CD8-positive, alpha-beta memory T cell (primary cell): ENCODE results near the gene SGMS1. TPM values are rescaled to one million over a fixed set of nuclear protein-coding genes. Genes with fewer than 3 reads are reported as not detected.
"Not testable (repeated sequence)": the region's sequence is repeated elsewhere in the genome, so short reads cannot be mapped to it uniquely, and the experiment has no call there.

Source experiments
- CTCF ChIA-PET: fragments of 350-600 bp; sonication (Branson Sonifier 250); formaldehyde crosslinking; loops from one replicate; lab custom pipeline; 2021; ENCODE audit warnings: antibody characterized with exemption; lab: Charles Lee
- POLR2A ChIA-PET: fragments of 350-600 bp; sonication (Branson Sonifier 250); formaldehyde crosslinking; loops from one replicate; lab custom pipeline; 2021; ENCODE audit warnings: antibody characterized with exemption; lab: Charles Lee
- DNase-seq, 5 donors: peaks; one replicate each; pipeline versions ENCODE4 v3.0.0 to v3.0.0-alpha.2; 2020 to 2022; ENCODE audit warnings: mixed read lengths in 1 of 5
- H3K27ac ChIP-seq: one replicate; pipeline ENCODE4 v1.7.0; 2013; ENCODE audit warnings: low read depth, mild to moderate bottlenecking, low read length, moderate library complexity
- H3K27me3 ChIP-seq: 2 replicates; pipeline ENCODE4 v1.7.0; 2013; ENCODE audit warnings: low read length, mild to moderate bottlenecking; ENCODE audit not compliant: insufficient read depth, poor library complexity, severe bottlenecking
- H3K36me3 ChIP-seq: 2 replicates; pipeline ENCODE4 v1.7.0; 2013; ENCODE audit warnings: mild to moderate bottlenecking, low read length, moderate library complexity; ENCODE audit not compliant: insufficient read depth
- H3K4me1 ChIP-seq: 2 replicates; pipeline ENCODE4 v1.7.0; 2013; ENCODE audit warnings: mild to moderate bottlenecking, low read length, moderate library complexity; ENCODE audit not compliant: insufficient read depth
- H3K4me3 ChIP-seq: 2 replicates; pipeline ENCODE4 v1.7.0; 2013; ENCODE audit warnings: mild to moderate bottlenecking, low read length
- H3K9me3 ChIP-seq: 2 replicates; pipeline ENCODE4 v1.7.0; 2013; ENCODE audit warnings: mild to moderate bottlenecking, low read length
- H3K27ac Mint-ChIP-seq, 8 donors: one replicate each; pipeline ENCODE4 v1.8.0; 2020 to 2021; ENCODE audit warnings: mixed read lengths in 8 of 8, mild to moderate bottlenecking in 6 of 8, inconsistent platforms in 3 of 8, moderate library complexity in 3 of 8
- H3K27me3 Mint-ChIP-seq, 2 donors: one replicate each; pipeline ENCODE4 v1.8.0; 2020 to 2021; ENCODE audit warnings: mixed read lengths in 2 of 2, mild to moderate bottlenecking in 1 of 2, moderate library complexity in 1 of 2
- H3K36me3 Mint-ChIP-seq, 3 donors: one replicate each; pipeline ENCODE4 v1.8.0; 2020 to 2021; ENCODE audit warnings: mixed read lengths in 3 of 3, inconsistent platforms in 1 of 3, mild to moderate bottlenecking in 1 of 3
- H3K4me1 Mint-ChIP-seq, 3 donors: one replicate each; pipeline ENCODE4 v1.8.0; 2020 to 2021; ENCODE audit warnings: mixed read lengths in 3 of 3, inconsistent platforms in 1 of 3, mild to moderate bottlenecking in 1 of 3
- H3K4me3 Mint-ChIP-seq, 7 donors: one replicate each; pipeline ENCODE4 v1.8.0; 2020 to 2021; ENCODE audit warnings: mixed read lengths in 7 of 7, mild to moderate bottlenecking in 6 of 7, moderate library complexity in 4 of 7, inconsistent platforms in 2 of 7
- H3K9me3 Mint-ChIP-seq, 5 donors: one replicate each; pipeline ENCODE4 v1.8.0; 2020 to 2022; ENCODE audit warnings: mixed read lengths in 5 of 5, mild to moderate bottlenecking in 3 of 5, moderate library complexity in 2 of 5, inconsistent platforms in 1 of 5
- polyA plus RNA-seq: library from polyadenylated mRNA; unstranded; fragments of 300-500 nt; fragmentation: Illumina TruSeq; gene quantifications from one replicate; pipeline ENCODE4 v1.2.3, GENCODE V29; 2021
- total RNA-seq, 2 experiments: library from RNA; stranded (reverse); gene quantifications; one replicate each; pipeline ENCODE4 v1.2.3, GENCODE V29; 2021

SGMS1 gene
- total and polyA plus RNA-seq, 3 experiments from 2014 or later: 11.3 to 14.5 (median 13.5) TPM

GRCh38 chr10:50552308-50552707 lies 71.4 kb downstream of the SGMS1 start:
- peaks cover 0 to 2% (median 0%) of the 10 kb centered on the region in 5 donors for H3K9me3 Mint-ChIP-seq
- no peak for DNase-seq
- no peak overlapping the region for H3K4me3 ChIP-seq
- H3K27ac Mint-ChIP-seq: peak overlapping the region in 1 of 8 donors; percentile 65
- H3K4me1 Mint-ChIP-seq: peaks cover 35 to 58% (median 54%) of the 10 kb centered on the region in 3 donors
- no peaks in the 10 kb centered on the region for H3K27me3 ChIP-seq
- H3K9me3 ChIP-seq: no peaks in the 10 kb centered on the region
- no peaks in the 10 kb centered on the region for H3K27me3 Mint-ChIP-seq
- CTCF ChIA-PET: interaction anchor here (1.7 to 1.9 kb wide), 2 partner anchors 9 to 70 kb away, joined by 6 to 12 read pairs; no protein-coding TSS in a partner anchor
- POLR2A ChIA-PET: interaction anchor here (0.9 kb wide), 1 partner anchor 72 kb away, joined by 6 read pairs; no protein-coding TSS in a partner anchor
- no peaks in the 10 kb centered on the region for H3K36me3 ChIP-seq
- H3K4me3 Mint-ChIP-seq: no peak overlapping the region
- H3K36me3 Mint-ChIP-seq: peaks cover 0 to 9% (median 4%) of the 10 kb centered on the region in 3 donors
- peaks cover 3% of the 10 kb centered on the region for H3K4me1 ChIP-seq
- no peak overlapping the region for H3K27ac ChIP-seq

GRCh38 chr10:50551894-50552293 lies 71.9 kb downstream of the SGMS1 start:
- Mint-ChIP-seq H3K27ac (peak overlapping the region in 1 of 8 donors; percentile 4), H3K4me1 (peaks cover 35 to 63% (median 55%) of the 10 kb centered on the region in 3 donors), H3K9me3 (peaks cover 0 to 2% (median 0%) of the 10 kb centered on the region in 5 donors), H3K36me3 (peaks cover 0 to 10% (median 4%) of the 10 kb centered on the region in 3 donors), H3K4me3 (no peak overlapping the region), H3K27me3 (no peaks in the 10 kb centered on the region)
- H3K9me3 ChIP-seq: no peaks in the 10 kb centered on the region
- no peak for DNase-seq
- no peak overlapping the region for H3K4me3 ChIP-seq
- H3K27me3 ChIP-seq: no peaks in the 10 kb centered on the region
- CTCF ChIA-PET: no interaction called here
- no peaks in the 10 kb centered on the region for H3K36me3 ChIP-seq
- POLR2A ChIA-PET: no interaction called here
- no peak overlapping the region for H3K27ac ChIP-seq
- H3K4me1 ChIP-seq: peaks cover 3% of the 10 kb centered on the region

- Histone ChIP-seq H3K36me3 (no peaks in the 10 kb centered on the region), H3K27ac (no peak overlapping the region), H3K4me1 (peaks cover 6% of the 10 kb centered on the region), H3K4me3 (no peak overlapping the region), H3K9me3 (no peaks in the 10 kb centered on the region), H3K27me3 (no peaks in the 10 kb centered on the region)
- H3K27me3 Mint-ChIP-seq: no peaks in the 10 kb centered on the region
- POLR2A ChIA-PET: interaction anchor here (0.6 kb wide), 2 partner anchors 38 to 74 kb away, joined by 4 to 11 read pairs; no protein-coding TSS in a partner anchor
- H3K4me1 Mint-ChIP-seq: peaks cover 38 to 64% (median 58%) of the 10 kb centered on the region in 3 donors
- peaks cover 0 to 8% (median 3%) of the 10 kb centered on the region in 3 donors for H3K36me3 Mint-ChIP-seq
- H3K9me3 Mint-ChIP-seq: peaks cover 0 to 2% (median 0%) of the 10 kb centered on the region in 5 donors
- H3K4me3 Mint-ChIP-seq: no peak overlapping the region
- DNase-seq: no peak
- peak overlapping the region in 4 of 8 donors; percentile 12 to 61 (median 24) for H3K27ac Mint-ChIP-seq
- CTCF ChIA-PET: interaction anchor here (1.7 kb wide), 1 partner anchor 15 kb away, joined by 4 read pairs; no protein-coding TSS in a partner anchor
These were observed 73.4 kb downstream of the SGMS1 start for GRCh38 chr10:50550291-50550839.

- CTCF ChIA-PET, H3K27me3 ChIP-seq, H3K9me3 ChIP-seq, H3K4me3 ChIP-seq, H3K27ac Mint-ChIP-seq, H3K27me3 Mint-ChIP-seq, H3K9me3 Mint-ChIP-seq, H3K36me3 Mint-ChIP-seq, H3K4me3 Mint-ChIP-seq, DNase-seq, H3K27ac ChIP-seq, POLR2A ChIA-PET, H3K36me3 ChIP-seq: not testable (repeated sequence)
- peaks cover 47 to 72% (median 65%) of the 10 kb centered on the region in 3 donors for H3K4me1 Mint-ChIP-seq
- peaks cover 12% of the 10 kb centered on the region for H3K4me1 ChIP-seq
These were observed 74.6 kb downstream of the SGMS1 start for GRCh38 chr10:50549186-50549585.

- H3K27ac ChIP-seq, H3K27me3 Mint-ChIP-seq, H3K36me3 ChIP-seq, H3K4me3 Mint-ChIP-seq, H3K36me3 Mint-ChIP-seq, DNase-seq, H3K27ac Mint-ChIP-seq, H3K9me3 ChIP-seq, H3K27me3 ChIP-seq, POLR2A ChIA-PET, H3K4me3 ChIP-seq, CTCF ChIA-PET, H3K9me3 Mint-ChIP-seq: not testable (repeated sequence)
- H3K4me1 Mint-ChIP-seq: peaks cover 47 to 72% (median 64%) of the 10 kb centered on the region in 3 donors
- H3K4me1 ChIP-seq: peaks cover 12% of the 10 kb centered on the region
These were observed 75.3 kb downstream of the SGMS1 start for GRCh38 chr10:50548481-50548880.

GRCh38 chr10:50546287-50546686 lies 77.5 kb downstream of the SGMS1 start:
- H3K4me3 ChIP-seq, H3K36me3 Mint-ChIP-seq, H3K4me3 Mint-ChIP-seq, H3K27me3 ChIP-seq, CTCF ChIA-PET, H3K36me3 ChIP-seq, H3K9me3 Mint-ChIP-seq, DNase-seq, H3K27me3 Mint-ChIP-seq, H3K9me3 ChIP-seq, POLR2A ChIA-PET, H3K27ac Mint-ChIP-seq, H3K27ac ChIP-seq: not testable (repeated sequence)
- H3K4me1 Mint-ChIP-seq: peaks cover 56 to 83% (median 75%) of the 10 kb centered on the region in 3 donors
- H3K4me1 ChIP-seq: peaks cover 16% of the 10 kb centered on the region

GRCh38 chr10:50545846-50546245 lies 77.9 kb downstream of the SGMS1 start:
- no peak overlapping the region for H3K27ac Mint-ChIP-seq

GRCh38 chr10:50544857-50545429 lies 78.8 kb downstream of the SGMS1 start:
- Mint-ChIP-seq H3K4me3 (peak overlapping the region in 5 of 7 donors; percentile 7 to 38 (median 18)), H3K27me3 (no peaks in the 10 kb centered on the region)
- no peak overlapping the region for H3K4me3 ChIP-seq

More at GRCh38 chr10:50545846-50546245, 77.9 kb downstream of the SGMS1 start:
- Histone ChIP-seq H3K4me1 (peaks cover 17% of the 10 kb centered on the region), H3K36me3 (no peaks in the 10 kb centered on the region), H3K27me3 (no peaks in the 10 kb centered on the region), H3K4me3 (no peak overlapping the region), H3K9me3 (no peaks in the 10 kb centered on the region), H3K27ac (no peak overlapping the region)
- H3K4me1 Mint-ChIP-seq: peaks cover 60 to 84% (median 80%) of the 10 kb centered on the region in 3 donors
- H3K9me3 Mint-ChIP-seq: peaks cover 0 to 2% (median 0%) of the 10 kb centered on the region in 5 donors
- H3K4me3 Mint-ChIP-seq: no peak overlapping the region
- ChIA-PET POLR2A (no interaction called here), CTCF (interaction anchor here (1.2 kb wide), 2 partner anchors 10 to 42 kb away, joined by 3 read pairs; no protein-coding TSS in a partner anchor)
- peaks cover 0 to 8% (median 3%) of the 10 kb centered on the region in 3 donors for H3K36me3 Mint-ChIP-seq
- H3K27me3 Mint-ChIP-seq: no peaks in the 10 kb centered on the region
- DNase-seq: no peak

More at GRCh38 chr10:50544857-50545429, 78.8 kb downstream of the SGMS1 start:
- Histone ChIP-seq H3K27ac (no peak overlapping the region), H3K27me3 (no peaks in the 10 kb centered on the region), H3K36me3 (no peaks in the 10 kb centered on the region), H3K4me1 (peaks cover 26% of the 10 kb centered on the region), H3K9me3 (no peaks in the 10 kb centered on the region)
- Mint-ChIP-seq H3K36me3 (peaks cover 0 to 3% (median 3%) of the 10 kb centered on the region in 3 donors), H3K9me3 (peaks cover 0 to 2% (median 0%) of the 10 kb centered on the region in 5 donors), H3K27ac (peak overlapping the region in 4 of 8 donors; percentile 3 to 68 (median 35)), H3K4me1 (peaks cover 64 to 88% (median 82%) of the 10 kb centered on the region in 3 donors)
- ChIA-PET CTCF (interaction anchor here (1.2 kb wide), 2 partner anchors 11 to 41 kb away, joined by 3 read pairs; no protein-coding TSS in a partner anchor), POLR2A (no interaction called here)
- DNase-seq: no peak
